HG03039 (cell line): ENCODE results near the gene SDF4.
"Not testable (repeated sequence)": the region's sequence is repeated elsewhere in the genome, so short reads cannot be mapped to it uniquely, and the experiment has no call there.

Source experiments
- ATAC-seq: cut with Tn5 transposase; IDR thresholded peaks from one replicate; pipeline ENCODE4 v1.9.1; 2021; ENCODE audit warnings: mild to moderate bottlenecking, moderate library complexity; ENCODE audit not compliant: unreplicated experiment

SDF4 gene

DNA sequence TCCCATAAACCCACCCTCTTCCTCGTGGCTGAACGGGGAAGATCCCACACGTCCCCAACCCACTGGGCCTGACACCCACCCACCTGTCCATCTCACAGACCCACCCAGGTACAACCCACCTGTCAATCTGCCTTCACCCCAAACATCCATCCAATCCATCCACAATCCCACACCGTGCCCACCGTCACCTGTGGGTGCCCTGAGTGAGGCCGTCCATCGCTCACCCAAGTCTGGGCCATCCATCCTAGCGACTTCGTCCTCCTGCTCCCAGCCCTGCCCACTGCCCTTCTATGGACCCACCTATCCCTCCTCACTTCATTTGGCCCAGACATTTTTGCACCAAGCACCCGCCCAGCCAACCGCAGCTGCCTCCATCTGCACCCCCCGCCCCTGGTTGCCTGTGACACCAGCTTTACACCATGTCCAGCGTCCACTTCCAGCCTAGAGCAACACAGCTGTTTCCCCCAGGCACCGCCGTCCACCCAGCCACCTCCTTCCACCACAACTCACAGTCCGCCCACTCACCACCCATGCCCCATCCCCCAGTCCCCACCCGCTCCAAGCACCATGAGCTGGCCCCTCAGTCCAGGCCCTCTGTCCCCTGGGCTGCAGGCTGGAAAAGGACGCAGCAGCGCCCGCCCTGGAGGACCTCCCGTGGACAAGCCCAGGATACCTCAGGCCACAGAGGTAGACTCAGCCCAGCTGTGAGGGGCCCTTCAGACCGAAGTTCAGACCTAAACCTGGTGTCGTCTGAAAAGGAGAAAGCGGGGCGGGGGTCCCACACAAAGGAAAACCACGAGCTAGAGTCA is 50.5 kb downstream of the SDF4 start:
- no peak for ATAC-seq

DNA sequence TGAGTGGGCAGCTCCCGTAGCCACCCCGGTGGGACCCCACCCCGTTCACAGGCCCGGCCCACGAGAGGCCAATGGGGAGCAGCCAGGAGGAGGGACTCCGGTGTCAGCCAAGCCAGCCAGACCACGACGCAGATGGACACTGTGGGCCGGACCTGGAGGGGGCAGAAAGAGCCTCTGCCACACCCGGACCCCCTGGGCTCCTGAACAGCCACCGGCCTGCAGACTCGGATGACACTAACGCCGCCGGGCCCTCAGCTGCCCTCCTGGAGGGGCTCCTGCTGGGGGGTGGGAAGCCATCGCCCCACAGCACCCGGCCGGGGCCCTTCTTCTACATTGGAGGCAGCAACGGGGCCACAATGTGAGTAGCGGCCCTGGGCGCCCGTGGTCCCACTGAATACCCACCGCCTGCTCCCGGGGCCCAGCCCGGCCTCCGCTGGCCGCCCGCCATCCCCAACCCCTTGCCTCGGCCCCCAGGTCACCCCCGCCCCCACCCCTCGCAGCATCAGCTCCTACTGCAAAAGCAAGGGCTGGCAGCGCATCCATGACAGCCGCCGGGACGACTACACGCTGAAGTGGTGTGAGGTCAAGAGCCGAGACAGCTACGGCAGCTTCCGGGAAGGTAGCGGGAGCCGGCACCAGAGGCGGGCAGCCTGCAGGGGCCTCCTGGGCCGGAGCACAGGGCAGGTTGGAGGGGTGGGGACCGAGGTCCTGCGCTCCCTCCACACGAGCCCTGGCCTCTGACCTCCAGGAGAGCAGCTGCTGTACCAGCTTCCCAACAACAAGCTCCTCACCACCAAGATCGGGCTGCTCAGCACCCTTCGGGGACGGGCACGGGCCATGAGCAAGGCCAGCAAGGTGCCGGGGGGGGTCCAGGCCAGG is 51.6 kb downstream of the SDF4 start:
- ATAC-seq: no peak

DNA sequence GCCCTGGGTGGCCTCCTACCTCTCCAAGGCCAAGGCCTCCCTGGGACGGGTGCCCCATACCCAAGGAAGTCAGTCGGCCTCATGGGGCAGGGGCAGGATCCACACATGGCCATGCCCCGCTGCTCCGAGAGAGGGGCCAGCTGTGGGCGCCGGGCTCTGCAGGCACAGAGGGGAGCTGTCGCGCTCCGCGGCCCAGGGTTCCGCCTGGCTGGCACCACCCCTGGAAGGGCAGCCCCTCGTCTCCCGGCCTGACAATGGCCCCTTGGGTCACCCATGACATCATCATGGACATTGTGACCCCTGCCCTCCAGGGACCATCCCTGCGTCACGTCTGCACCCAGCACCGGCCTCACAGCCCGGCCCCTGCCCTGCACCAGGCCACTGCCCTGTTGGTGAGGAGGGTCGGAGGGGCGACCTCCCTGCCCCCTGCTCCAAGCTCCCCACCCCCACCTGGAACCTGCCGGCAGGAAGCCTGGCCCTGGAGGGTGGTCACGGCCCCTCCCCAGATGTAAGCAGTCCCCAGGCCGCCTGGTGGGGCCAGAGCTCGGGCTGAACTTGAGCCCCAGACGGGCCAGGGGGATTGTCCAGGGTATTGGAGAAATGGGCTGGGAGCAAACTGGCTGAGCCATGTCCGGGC is 52.3 kb downstream of the SDF4 start:
- no peak for ATAC-seq

DNA sequence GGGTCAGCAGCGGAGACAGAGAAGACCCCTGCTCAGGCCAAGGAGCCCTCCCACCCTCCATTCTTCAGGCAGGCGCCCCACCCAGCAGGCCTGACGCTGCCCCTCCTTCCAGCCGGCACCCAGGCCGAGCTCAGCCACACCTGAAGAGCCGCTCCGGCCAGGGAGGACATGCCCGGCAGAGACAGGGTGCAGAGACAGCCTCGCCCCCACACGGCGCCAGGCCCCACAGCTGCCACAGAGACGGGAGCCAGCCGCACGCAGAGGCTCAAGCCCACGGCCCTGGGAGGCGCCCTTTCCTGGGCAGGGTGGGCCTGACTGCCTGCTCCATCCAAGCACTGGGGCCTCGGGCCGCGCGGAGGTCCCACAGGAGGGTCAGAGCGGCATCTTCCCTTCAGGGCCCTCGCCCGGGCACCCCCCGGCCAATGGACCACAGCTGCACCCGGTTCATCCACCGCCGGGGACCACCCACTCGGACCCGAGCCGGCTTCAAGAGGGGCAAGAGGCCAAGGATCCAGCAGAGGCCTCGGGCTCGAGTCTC is 52.9 kb downstream of the SDF4 start:
- no peak for ATAC-seq

DNA sequence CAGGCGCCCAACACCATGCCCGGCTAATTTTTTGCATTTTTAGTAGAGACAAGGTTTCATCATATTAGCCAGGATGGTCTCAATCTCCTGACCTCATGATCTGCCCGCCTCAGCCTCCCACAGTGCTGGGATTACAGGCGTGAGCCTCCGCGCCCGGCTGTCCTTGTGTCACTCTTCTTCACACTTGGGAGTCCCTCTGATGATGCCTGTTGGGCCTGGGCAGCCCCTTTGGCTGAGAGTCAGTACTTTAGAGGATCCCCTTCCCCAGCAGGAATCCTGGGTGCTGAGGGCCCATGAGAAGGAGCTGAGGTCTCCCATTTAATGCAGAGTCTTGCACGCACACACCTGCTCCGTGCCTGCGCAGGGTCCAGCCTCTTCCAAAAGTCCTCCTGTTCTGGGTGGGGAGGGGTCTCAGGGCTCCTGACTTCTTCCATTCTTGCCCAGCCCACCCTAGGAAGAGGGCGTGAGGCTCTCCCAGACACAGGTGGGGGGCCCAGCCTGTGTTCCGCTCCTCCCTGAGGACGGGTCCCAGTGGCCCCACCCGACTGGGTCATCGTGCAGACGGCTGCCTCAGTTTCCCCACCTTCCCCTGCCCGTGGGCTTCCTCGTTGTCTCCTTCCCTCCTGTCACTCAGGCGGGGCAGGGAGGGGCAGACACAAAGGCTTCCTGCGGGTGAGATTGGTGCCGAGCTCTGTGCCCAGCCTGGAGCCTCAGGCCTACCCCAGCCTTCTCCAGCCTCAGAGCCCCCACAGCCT is 54.2 kb downstream of the SDF4 start:
- no peak for ATAC-seq

DNA sequence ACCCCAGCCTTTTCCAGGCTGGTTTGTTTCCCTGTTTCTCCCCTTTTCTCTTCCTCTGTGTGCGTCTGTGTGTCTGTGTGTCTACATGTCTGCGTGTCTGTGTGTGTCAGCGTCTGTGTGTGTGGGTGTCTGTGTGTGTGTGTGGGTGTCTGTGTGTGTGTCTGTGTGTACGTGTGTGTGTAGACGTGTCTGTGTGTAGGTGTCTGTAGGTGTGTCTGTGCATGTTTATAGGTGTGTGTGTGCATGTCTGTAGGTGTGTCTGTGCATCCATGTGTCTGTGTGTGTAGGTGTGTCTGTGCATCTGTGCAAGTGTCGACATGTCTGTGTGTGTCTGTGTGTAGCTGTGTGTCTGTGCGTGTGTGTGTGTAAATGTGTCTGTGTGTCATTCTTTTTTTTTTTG is 54.9 kb downstream of the SDF4 start:
- ATAC-seq: no peak

DNA sequence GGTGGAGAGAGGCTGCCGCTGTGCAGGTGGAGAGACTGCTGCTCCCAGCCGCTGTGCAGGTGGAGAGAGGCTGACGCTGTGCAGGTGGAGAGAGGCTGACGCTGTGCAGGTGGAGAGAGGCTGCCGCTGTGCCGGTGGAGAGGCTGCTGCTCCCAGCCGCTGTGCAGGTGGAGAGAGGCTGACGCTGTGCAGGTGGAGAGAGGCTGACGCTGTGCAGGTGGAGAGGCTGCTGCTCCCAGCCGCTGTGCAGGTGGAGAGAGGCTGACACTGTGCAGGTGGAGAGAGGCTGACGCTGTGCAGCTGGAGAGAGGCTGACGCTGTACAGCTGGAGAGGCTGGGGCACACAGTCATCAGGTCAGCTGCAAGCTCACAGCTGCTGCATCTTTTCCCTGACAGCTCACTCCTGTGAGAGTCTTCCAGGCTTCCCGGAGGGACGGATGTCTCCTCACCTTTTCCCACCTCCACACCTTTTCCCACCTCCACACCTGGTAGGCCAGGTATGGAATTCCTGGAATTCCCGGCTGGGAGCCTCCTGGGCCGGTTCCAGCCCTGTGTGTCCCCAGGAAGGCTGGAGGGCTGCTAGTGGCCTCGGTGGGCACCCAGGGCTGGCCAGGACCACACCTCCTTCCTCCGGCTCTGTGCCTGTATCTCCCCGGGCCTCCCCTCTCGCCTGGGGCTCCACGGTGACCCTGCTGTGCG is 55.6 kb downstream of the SDF4 start:
- ATAC-seq: not testable (repeated sequence)

DNA sequence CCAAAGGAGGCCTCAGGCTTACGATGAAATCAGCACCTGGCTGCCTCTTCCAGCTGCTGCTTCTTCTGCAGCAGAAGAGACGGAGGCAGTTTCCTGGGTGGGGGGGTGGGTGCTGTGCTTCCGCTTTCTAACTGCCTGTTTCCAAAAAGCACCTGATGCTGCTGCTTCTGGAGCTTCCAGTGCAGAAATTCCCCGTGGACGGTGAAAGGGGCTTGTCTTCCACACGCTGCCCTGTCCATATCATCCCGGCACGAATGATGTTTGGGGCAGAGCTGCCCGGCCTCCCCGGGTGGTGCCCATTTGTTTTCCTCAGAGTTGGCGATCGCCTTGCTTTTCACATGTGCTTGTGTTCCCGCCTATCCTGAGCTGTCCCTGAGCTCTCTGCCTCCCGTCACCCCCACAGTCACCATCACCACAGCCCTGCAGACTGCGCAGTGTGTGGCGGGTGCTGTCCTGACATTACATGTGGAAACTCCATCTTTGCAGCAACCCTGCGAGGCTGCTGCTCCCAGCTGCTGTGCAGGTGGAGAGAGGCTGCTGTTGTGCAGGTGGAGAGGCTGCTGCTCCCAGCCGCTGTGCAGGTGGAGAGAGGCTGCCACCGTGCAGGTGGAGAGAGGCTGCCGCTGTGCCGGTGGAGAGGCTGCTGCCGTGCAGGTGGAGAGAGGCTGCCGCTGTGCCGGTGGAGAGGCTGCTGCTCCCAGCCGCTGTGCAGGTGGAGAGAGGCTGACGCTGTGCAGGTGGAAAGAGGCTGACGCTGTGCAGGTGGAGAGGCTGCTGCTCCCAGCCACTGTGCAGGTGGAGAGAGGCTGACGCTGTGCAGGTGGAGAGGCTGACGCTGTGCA is 56.4 kb downstream of the SDF4 start:
- ATAC-seq: no peak

DNA sequence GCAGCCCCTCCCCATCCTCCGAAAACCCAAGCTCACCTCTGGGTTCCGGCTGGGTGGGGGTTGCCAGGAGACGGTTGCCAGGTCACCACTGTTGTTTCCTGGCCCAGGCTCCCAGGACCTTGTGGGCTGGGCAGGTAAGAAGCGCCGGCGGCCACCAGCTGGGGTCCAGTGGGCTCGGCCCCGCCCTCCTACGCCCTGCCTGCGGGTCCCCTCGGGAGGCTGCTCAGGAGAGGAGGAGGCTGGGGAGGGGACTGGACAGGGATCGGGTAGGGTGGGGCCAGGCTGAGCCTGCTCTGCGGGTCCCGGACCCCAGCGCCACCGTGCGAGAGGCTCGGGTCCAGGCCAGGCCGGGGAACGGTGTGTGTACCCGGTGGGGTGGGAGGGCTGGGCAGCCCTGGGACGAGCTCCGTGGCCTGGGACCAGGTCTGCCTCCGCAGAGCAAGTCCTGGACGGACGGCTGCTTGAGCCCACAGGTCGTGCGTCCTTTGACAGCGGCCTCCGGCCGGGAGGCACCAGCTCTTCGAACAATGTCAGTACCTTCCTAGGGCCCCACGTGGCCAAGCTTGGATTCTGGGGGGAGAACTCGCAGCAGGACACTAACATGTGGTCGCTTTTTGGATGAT is 57.9 kb downstream of the SDF4 start, which contains the start of gene TTLL10:
TSS of gene TTLL10 (plus strand) at position 88 of the 623 bp plus-strand sequence. CDS start 5,336 bp downstream, outside the sequence.
- ATAC-seq: no peak

DNA sequence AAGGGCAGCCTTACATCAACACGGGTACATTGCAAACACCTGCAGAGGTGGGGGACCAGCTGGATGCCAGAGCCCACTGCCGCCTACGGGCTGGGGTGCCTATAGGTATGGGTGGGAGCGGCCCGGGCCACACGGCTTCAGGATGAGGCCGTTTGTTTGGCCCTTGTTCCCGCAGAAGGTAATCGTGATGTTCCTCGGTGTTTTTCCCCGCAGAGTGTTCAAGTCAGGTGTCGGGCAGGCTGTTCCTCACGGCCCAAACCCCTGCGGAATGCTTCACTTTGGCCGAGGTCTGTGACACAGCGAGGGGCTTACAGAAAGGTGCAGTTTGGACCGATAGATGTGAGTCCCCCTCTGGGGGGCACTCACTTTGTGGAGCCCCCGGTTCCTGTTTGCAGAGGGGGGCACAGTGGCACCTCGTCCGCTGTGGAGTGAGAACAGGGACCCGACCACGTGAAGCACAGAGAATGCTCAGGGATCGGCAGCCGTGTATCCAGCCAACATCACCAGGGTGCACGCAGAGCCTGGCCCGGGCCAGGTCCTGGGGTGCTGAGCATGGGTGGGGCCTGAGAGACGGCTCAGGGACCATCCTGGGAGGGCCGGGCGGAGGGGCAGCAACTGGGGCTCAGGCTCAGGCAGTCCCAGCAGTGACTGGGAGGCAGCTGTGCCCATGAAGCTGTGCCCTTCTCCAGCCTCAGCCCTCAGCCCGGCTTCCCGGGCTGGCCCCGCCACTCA is 58.6 kb downstream of the SDF4 start:
- ATAC-seq: no peak

DNA sequence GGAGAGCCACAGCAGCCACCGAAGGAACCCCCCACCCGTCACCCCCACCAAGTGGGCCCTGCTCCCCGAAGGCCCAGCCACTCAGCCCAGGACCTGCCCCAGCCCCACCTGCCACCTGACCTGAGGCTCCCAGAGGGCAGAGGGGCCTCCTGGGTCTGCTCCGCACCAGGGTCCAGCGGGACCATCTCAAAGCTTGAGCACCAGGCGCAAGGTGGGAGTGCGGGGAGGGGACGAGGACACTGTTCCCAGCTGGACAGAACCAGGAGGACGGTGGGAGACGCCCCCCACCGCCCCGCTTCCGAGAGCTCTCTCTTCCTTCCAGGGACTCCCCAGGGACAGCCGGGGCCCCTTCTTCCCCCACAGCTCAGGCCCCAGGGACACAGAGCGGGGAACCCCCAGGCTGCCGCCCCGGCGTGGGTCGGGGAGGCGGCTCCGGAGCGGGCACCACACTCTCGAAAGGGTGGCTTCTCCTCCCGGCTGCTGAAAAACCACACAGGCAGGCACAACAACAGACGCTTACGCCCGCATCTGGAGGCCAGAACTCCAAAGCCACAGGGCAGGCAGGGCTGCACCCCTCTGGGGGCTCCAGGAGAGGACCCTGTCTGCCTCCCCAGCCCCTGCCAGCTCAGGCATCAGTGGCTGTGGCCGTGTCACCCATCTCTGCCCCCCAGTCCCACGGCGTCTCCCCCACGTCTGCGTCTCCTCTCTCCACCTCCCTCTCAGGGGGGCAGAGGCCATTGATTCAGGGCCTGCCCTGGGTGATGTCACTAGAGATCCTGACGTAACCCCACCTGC is 60.1 kb downstream of the SDF4 start:
- no peak for ATAC-seq

DNA sequence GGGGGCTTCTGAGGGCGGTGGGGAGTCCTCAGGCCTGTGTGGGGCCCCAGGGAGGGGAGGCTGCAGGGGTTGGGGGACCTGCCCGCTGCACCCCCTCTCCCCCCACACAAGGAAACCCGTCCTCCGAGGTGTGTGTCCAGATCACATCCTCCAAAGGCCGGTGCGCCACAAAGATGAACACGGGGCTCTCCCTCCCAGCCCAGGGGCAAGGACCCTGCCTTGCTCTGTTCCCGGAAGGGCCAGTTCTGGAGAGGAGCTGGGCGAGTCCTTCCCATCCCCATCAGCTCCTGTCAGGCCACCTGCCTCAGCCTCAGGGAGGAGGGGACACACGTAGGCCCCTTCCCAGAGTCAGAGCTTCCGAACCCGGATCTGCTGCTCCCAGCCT is 60.6 kb downstream of the SDF4 start:
- ATAC-seq: no peak

DNA sequence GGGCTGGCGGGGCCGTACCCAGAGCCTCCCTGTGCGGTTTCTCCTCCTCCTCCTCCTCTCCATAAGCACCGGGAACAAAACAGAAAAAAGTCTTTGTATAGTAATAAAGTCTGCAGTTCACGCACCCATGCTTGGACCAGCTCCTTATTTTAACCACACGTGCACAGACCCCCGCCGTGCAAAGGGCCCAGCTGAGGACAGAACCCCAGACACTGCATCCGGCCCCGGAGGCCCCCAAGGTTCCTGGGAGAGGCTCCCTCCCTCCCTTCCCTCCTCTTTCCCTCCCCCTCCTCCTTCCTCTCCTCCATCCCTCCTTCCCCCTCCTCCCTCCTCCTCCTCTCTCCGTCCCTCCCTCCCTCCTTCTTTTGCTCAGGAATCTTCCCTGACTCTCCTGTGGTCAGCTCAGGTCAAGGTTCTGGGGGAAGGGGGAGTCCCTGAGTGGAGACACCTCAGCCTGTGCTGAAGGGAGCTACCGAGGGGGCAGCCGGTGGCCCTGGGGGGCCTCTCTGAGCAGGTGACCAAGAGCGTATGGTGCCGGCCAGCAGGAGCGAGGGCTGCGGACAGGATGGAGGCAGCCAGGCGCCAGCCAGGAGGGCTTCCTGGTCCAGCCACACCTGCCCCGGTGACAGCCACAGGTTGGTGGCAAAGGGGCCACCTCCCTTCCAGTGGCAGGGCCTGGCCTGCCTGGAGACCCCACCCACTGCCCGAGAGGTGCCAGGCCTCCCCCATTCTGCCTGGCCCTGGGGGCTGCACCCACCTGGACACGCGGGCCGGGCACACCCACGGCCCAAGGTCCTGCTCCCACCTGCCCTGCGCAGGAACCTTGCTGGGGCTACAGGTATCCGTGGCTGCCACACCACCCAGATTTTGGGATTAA is 61.3 kb downstream of the SDF4 start:
- ATAC-seq: no peak

DNA sequence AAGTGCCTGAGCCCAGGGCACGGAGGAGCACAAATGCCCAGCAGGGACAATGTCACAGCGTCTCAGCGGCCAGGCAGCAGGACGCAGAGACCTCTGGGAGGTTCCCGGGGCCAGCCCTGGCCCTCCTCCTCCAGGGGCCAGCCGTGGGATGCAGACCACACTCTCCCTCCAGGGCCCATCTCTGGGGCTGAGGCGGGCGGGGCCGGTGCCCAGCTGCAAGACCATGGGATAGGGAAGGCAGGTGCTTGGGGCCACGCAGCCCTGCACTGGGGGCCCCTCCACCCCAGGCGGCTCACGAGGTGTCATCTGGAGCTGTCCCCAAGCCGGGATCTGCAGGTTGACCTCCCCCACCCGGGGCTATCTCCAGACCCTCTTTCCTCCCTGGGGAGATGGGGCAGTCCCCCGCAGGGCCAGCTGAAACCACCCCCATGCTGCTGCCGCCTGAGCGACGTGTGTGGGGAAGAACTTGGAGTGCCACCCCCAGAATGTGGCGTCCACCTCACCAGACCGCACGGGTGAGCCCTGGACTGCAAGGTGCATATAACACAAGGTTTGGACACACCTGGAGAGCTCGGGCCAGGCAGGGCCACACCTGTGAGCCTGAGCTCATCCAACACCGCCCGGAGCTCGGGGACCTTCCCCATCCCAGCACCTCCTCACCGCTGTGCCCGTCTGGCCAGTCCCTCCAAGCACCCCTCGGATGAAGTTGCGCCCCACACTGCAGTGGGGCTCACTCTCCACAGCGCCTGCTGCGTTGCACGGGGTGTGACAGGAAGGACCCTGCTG is 62.2 kb downstream of the SDF4 start:
- no peak for ATAC-seq
